NCI-H446 (cell line): ENCODE results near the gene ZNF26.
"Not testable (repeated sequence)": the region's sequence is repeated elsewhere in the genome, so short reads cannot be mapped to it uniquely, and the experiment has no call there.

Source experiments
- DNase-seq, 2 experiments: peaks; one replicate each; lab custom pipeline; 2025; lab: John Stamatoyannopoulos, UW

The ZNF26 gene

GRCh38 chr12:132955094-132956010, 30.8 kb upstream of the ZNF26 start:
- peak in 1 of 2 experiments; percentile 12 for DNase-seq

- DNase-seq: peak; percentile 66 to 92
Measured at GRCh38 chr12:132956011-132956788, 30.0 kb upstream of the ZNF26 start, which contains the start of gene ZNF605. Gene ZNF605, minus strand, starts transcription at chr12:132956306. Its CDS starts 10,671 bp downstream, at chr12:132945635.

GRCh38 chr12:132961790-132962189, 24.4 kb upstream of the ZNF26 start:
- DNase-seq: not testable (repeated sequence)

GRCh38 chr12:132963947-132964346, 22.2 kb upstream of the ZNF26 start:
- DNase-seq: not testable (repeated sequence)

- no peak for DNase-seq
Measured at GRCh38 chr12:132965796-132966195, 20.4 kb upstream of the ZNF26 start.

GRCh38 chr12:132966676-132967415, 19.3 kb upstream of the ZNF26 start:
- no peak for DNase-seq

- DNase-seq: no peak
Measured at GRCh38 chr12:132967736-132968135, 18.4 kb upstream of the ZNF26 start.

GRCh38 chr12:132972374-132972773, 13.8 kb upstream of the ZNF26 start:
- DNase-seq: no peak

- not testable (repeated sequence) for DNase-seq
Measured at GRCh38 chr12:132976870-132977269, 9.3 kb upstream of the ZNF26 start.

- no peak for DNase-seq
Measured at GRCh38 chr12:132986885-132987225, 688 bp downstream of the ZNF26 start.

- no peak for DNase-seq
Measured at GRCh38 chr12:132998741-132999140, 12.6 kb downstream of the ZNF26 start.

GRCh38 chr12:133010657-133011297, 24.6 kb downstream of the ZNF26 start:
- no peak for DNase-seq

GRCh38 chr12:133023566-133023965, 37.4 kb downstream of the ZNF26 start:
- no peak for DNase-seq

- no peak for DNase-seq
Measured at GRCh38 chr12:133026996-133027395, 40.8 kb downstream of the ZNF26 start.

GRCh38 chr12:133037207-133038005, 51.2 kb downstream of the ZNF26 start, which contains the start of gene ZNF84:
Gene ZNF84, plus strand, starts transcription at chr12:133037509. Its CDS starts 3,959 bp downstream, at chr12:133041468.
- DNase-seq: peak; percentile 97 to 98

GRCh38 chr12:133038118-133038709, 52.0 kb downstream of the ZNF26 start:
- DNase-seq: no peak

- DNase-seq: no peak
Measured at GRCh38 chr12:133046698-133047097, 60.5 kb downstream of the ZNF26 start.

GRCh38 chr12:133057446-133057845, 71.3 kb downstream of the ZNF26 start:
- DNase-seq: no peak

- DNase-seq: peak in 1 of 2 experiments; percentile 2
Measured at GRCh38 chr12:133058203-133059113, 72.3 kb downstream of the ZNF26 start.
